GM10266 (cell line): ENCODE results near the gene KRTAP12-2.

Source experiments
- DNase-seq: peaks from one replicate; pipeline ENCODE4 v3.0.0; 2012; ENCODE audit errors: extremely low spot score
- TF ChIP-seq, protein P1 (sequence below): IDR thresholded peaks from 2 replicates; pipeline ENCODE4 v1.5.1; 2012; ENCODE audit warnings: mild to moderate bottlenecking, low read depth; ENCODE audit not compliant: control insufficient read depth, insufficient read depth; ENCODE audit errors: missing control alignments

Gene KRTAP12-2

DNA sequence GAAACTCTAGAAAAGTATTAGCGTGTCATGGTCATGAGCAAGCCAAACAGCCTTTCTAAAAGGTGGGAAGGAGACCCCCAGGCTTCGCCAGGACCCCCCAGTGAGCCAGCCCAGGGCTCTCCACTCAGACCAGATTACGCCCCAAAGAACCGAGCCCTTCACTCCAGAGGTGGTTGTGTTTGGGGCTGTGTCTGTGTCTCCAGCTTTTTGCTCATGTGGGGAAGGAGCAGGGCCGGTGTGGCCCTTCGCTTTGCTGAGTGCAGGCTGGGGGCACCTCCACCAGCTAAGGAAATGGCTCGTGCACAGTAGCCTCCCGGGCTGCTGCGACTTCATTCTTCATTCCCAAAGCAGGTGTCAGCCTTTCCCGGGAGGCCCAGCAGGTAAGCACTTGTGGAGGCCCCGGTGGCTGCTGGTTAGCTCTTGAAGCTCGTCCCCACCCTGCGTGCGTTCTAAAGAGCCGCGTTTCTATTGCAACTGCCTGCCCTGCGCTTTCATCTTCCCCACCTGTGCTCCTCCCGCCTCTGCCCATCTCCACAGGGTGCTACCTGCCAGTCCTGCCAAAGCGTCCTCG lies 44.1 kb upstream of the KRTAP12-2 start:
- no peak for DNase-seq
- TF ChIP-seq, protein P1, sequence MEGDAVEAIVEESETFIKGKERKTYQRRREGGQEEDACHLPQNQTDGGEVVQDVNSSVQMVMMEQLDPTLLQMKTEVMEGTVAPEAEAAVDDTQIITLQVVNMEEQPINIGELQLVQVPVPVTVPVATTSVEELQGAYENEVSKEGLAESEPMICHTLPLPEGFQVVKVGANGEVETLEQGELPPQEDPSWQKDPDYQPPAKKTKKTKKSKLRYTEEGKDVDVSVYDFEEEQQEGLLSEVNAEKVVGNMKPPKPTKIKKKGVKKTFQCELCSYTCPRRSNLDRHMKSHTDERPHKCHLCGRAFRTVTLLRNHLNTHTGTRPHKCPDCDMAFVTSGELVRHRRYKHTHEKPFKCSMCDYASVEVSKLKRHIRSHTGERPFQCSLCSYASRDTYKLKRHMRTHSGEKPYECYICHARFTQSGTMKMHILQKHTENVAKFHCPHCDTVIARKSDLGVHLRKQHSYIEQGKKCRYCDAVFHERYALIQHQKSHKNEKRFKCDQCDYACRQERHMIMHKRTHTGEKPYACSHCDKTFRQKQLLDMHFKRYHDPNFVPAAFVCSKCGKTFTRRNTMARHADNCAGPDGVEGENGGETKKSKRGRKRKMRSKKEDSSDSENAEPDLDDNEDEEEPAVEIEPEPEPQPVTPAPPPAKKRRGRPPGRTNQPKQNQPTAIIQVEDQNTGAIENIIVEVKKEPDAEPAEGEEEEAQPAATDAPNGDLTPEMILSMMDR, result no peak

DNA sequence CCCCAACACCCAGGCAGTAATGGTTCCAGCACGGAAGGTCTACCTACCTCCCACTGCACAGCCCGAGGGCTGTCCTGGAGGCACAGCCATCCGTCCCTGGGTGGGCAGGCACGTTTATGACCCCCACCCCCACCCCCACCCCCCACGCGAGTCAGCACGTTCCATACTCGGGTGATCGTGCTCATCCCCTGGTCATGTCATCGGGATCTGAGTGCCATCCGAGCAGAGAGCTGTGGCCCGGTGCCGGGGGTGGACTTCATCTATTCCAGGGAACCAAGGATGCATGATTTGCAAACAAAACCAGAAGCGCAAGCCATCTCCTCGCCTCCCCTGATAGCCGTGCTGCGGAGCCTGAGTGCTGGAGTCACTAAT lies 43.6 kb upstream of the KRTAP12-2 start:
- no peak for DNase-seq
- TF ChIP-seq, protein P1, result no peak

DNA sequence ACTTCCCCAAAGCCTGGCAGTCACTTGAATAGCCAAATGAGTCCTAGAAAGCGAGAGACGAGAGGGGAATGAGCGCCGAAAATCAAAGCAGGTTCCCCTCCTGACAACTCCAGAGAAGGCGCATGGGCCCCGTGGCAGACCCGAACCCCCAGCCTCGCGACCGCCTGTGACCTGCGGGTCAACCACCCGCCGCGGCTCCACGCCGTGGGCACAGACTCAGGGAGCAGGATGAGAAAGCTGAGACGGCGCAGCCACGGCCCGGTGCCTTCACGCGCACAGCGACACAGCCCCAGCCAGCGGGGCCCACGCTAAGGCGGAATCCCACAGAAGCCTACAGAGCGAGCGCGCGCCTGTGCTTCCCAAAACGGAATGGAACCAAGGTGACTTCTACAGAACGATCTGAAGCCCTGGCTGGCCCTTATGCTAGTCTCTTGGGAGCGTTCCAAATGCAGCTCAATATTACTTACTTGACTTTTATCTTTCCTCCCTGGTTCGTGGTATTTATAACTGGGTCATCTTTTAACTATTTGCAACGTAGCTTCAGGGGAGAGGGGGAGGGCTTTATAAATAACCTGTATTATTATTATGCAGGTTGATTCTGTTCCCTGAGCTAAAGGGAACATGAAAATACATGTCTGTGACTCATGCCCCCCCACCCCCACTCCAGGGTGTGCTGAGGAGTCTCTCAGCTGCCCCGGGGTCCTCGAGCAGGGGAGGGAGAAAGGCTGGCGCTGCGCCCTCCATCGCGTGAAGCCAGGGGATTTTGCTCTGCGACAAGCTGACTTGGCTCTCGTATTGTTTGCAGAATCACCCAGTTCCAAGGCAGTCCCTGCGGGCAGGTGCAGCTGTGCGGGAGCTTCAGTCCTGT lies 42.9 kb upstream of the KRTAP12-2 start:
- TF ChIP-seq, protein P1, result no peak
- DNase-seq, result no peak

DNA sequence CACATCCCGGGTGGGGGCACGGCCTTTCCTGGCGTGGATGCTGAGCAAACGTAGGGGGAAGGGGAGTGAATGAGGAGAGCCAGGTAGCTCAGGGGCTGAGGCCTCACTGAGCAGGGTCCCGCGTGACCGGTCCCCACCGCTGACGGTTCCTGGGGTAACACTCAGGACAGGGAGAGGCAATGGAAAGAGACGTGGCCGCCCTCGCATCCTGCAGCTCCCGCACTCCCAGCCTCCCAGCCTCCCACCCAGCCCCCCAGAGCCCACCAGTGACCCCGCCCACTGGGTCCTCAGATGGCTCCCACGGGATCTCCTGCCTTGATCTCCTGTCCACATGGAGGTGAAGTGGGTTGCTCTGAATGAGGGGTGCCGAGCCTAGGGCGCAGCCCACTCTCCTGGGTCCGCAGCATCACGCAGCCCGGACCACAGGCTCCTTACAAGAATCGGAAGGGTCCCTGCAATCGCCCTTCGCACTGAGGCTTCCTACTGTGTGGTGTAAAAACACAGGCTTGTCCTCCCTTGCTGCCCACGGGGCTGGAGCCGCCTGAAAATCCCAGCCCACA lies 42.2 kb upstream of the KRTAP12-2 start:
- no peak for DNase-seq
- TF ChIP-seq, protein P1, result no peak

DNA sequence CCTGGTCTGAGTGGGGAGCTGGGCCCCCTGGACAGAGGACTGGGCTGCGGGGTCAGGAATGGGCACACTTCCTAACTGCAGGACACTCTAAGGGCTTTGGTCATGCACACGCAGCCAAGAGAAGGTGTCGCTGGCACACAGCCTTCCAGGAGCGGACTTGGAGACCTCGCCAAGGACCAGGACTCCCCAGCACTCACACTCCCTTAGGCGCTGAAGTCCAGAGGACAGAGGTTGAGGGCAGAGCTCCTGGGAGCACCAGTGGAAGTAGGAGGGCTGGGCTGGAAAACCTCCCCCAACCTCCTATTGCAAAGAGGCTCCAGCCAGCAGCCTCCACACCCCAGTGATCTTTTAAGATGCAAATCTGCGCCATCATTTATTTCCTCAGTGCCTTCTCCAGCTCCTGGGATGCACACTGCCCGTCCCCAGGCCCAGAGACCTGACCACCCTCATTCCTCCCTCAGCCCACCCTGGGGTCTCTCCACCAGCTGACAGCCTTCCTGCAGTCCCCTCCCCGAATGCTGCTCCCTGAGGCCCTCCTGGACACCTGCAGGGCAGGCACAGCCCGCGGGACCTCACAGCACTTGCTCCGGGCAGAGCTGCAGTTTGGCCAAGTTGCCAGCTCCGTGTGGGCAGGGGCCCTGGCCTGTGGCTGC lies 41.6 kb upstream of the KRTAP12-2 start:
- peak; percentile 23 for DNase-seq
- TF ChIP-seq, protein P1, result no peak

DNA sequence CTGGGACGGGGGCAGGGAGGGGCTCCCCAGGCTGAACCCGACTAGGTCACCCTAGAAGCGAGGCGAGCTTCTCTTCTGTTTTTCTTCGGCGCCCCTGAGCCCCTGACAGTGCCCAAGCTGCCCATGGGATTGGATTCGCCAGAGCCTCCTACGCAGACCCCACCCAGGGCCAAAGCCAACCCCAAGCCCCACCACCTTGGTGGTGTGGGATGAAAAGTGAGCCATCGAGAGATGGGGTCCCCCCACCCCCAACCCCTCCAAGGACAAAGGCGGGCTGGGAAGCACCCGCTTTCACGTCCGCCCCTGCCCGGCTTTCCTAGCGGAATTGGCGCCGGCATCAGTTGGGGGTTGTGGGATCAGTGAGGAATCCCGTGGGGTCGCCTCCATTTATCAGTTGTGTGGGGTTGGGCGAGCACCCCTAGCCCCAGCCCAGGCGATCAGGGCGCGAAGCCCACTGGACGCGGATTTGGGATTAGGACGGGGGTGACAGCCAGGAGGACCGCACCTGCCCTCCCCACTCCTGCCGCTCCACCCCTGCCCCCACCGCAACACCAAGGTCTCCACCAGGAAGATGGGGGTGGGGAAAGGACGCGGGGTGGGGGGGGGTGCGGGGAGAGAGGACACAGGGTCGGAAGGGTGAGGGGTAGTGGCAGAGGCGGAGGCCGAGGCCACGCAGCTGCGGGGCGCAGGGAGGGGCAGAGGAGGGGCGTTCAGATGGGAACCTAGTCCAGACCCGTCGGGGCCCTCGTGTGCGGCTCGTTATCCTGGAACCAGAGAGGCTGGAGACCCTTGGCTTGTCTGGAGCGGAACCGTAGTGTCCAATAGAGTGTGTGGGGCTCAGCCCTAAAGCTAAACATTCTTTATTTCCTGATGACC lies 40.2 kb upstream of the KRTAP12-2 start:
- TF ChIP-seq, protein P1, result no peak
- no peak for DNase-seq
